Measurements from ENCODE around the gene FRMD4B.

DNA sequence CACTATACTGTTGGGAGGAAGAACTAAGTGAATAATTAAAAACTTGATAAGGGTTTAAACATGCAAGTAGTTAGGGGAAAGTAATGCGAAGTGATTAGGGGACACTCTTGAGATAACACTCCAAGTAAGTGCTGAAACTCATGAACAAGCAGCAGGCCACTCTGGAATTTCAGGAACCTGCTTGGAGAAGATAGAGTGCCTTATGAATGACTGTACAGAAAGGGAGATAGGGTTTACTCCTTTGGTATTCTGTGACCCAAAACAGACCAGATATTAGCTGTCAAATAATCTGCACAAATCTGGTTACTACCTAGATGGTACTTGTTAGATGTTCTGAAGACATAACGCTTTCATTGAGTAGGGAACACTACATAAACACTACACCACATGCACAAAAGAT is 85.6 kb downstream of the FRMD4B start:
- TF ChIP-seq CTCF (IDR thresholded peaks at IDR 0.05; ENCODE audit: insufficient read depth, low read length) = no peak
- TF ChIP-seq GABPA (IDR thresholded peaks at IDR 0.05; ENCODE audit: low read depth) = no peak
- no peak for TF ChIP-seq POLR2AphosphoS5 (IDR thresholded peaks at IDR 0.05; ENCODE audit: low read depth)
